Neuronal stem cell (in vitro differentiated cells): Measurements from ENCODE around the gene RCAN1.

Source experiments
- DNase-seq: peaks from one replicate; pipeline ENCODE4 v3.0.0-alpha.2; 2013; ENCODE audit warnings: low spot score
- H2AFZ ChIP-seq: one replicate; pipeline ENCODE4 v1.6.1; 2013; ENCODE audit warnings: mild to moderate bottlenecking, low read length, inconsistent platforms
- H2AK5ac ChIP-seq: 2 replicates; pipeline ENCODE4 v1.6.1; 2013; ENCODE audit warnings: low read depth, mild to moderate bottlenecking, inconsistent platforms, low read length, moderate library complexity, mixed read lengths
- H2BK120ac ChIP-seq: 2 replicates; pipeline ENCODE4 v1.6.1; 2013; ENCODE audit warnings: low read depth, mild to moderate bottlenecking, inconsistent platforms, low read length, moderate library complexity, mixed read lengths
- H2BK12ac ChIP-seq: one replicate; pipeline ENCODE4 v1.6.1; 2013; ENCODE audit warnings: low read length, inconsistent platforms
- H2BK15ac ChIP-seq: 2 replicates; pipeline ENCODE4 v1.6.1; 2013; ENCODE audit warnings: mild to moderate bottlenecking, low read length, inconsistent platforms, mixed read lengths
- H2BK5ac ChIP-seq: one replicate; pipeline ENCODE4 v1.6.1; 2013; ENCODE audit warnings: inconsistent platforms, mild to moderate bottlenecking, low read length, moderate library complexity
- H3K14ac ChIP-seq: one replicate; pipeline ENCODE4 v1.6.1; 2013; ENCODE audit warnings: low read length, inconsistent platforms
- H3K18ac ChIP-seq: 2 replicates; pipeline ENCODE4 v1.6.1; 2013; ENCODE audit warnings: low read length, inconsistent platforms
- H3K23ac ChIP-seq: 2 replicates; pipeline ENCODE4 v1.6.1; 2013; ENCODE audit warnings: low read depth, mild to moderate bottlenecking, mixed read lengths, low read length, inconsistent platforms; ENCODE audit not compliant: poor library complexity
- H3K27ac ChIP-seq: replicated peaks from 3 replicates; pipeline ENCODE4 v1.5.1; 2013; ENCODE audit warnings: low read length, inconsistent platforms
- H3K27me3 ChIP-seq, 3 experiments: 2 replicates each; pipeline ENCODE4 v1.6.1; 2013; ENCODE audit warnings: low read length in 3 of 3, mild to moderate bottlenecking in 2 of 3, inconsistent platforms in 1 of 3, low read depth in 1 of 3, mixed read lengths in 1 of 3, moderate library complexity in 1 of 3; ENCODE audit not compliant: control insufficient read depth in 3 of 3, insufficient read depth in 3 of 3
- H3K36me3 ChIP-seq, 2 donors: replicated peaks in 1 of 2; 2 replicates each; pipeline ENCODE4 v1.6.1; 2013; ENCODE audit warnings: low read length in 2 of 2; ENCODE audit not compliant: control insufficient read depth in 2 of 2, insufficient read depth in 2 of 2
- H3K4ac ChIP-seq: 2 replicates; pipeline ENCODE4 v1.6.1; 2013; ENCODE audit warnings: inconsistent platforms, mild to moderate bottlenecking, low read length, moderate library complexity
- H3K4me1 ChIP-seq, 2 donors: 1 replicate in 1 of 2; 2 replicates in 1 of 2; pipeline ENCODE4 v1.6.1; 2013; ENCODE audit warnings: low read length in 2 of 2, low read depth in 1 of 2; ENCODE audit not compliant: control insufficient read depth in 2 of 2, insufficient read depth in 1 of 2
- H3K4me2 ChIP-seq: one replicate; pipeline ENCODE4 v1.6.1; 2013; ENCODE audit warnings: mild to moderate bottlenecking, low read length, inconsistent platforms; ENCODE audit not compliant: insufficient read depth, poor library complexity, severe bottlenecking
- H3K4me3 ChIP-seq, 2 donors: 2 replicates each; pipeline ENCODE4 v1.5.1; 2013; ENCODE audit warnings: low read length in 2 of 2, mild to moderate bottlenecking in 2 of 2, inconsistent platforms in 1 of 2, moderate library complexity in 1 of 2
- H3K79me1 ChIP-seq: one replicate; pipeline ENCODE4 v1.6.1; 2013; ENCODE audit warnings: low read depth, mild to moderate bottlenecking, inconsistent platforms, low read length, moderate library complexity
- H3K9ac ChIP-seq: one replicate; pipeline ENCODE4 v1.6.1; 2013; ENCODE audit warnings: mild to moderate bottlenecking, low read depth, low read length, inconsistent platforms; ENCODE audit not compliant: poor library complexity
- H3K9me3 ChIP-seq, 2 donors: replicated peaks in 1 of 2; 2 replicates each; pipeline versions ENCODE3 to v1.6.1; 2013; ENCODE audit warnings: low read length in 2 of 2, mild to moderate bottlenecking in 2 of 2, inconsistent platforms in 1 of 2, low read depth in 1 of 2, mixed read lengths in 1 of 2, moderate library complexity in 1 of 2; ENCODE audit not compliant: control insufficient read depth in 2 of 2, insufficient read depth in 1 of 2
- H4K8ac ChIP-seq: one replicate; pipeline ENCODE4 v1.6.1; 2013; ENCODE audit warnings: low read depth, mild to moderate bottlenecking, inconsistent platforms, low read length, moderate library complexity
- H4K91ac ChIP-seq: one replicate; pipeline ENCODE4 v1.6.1; 2013; ENCODE audit warnings: low read length, low read depth, mild to moderate bottlenecking, inconsistent platforms; ENCODE audit not compliant: poor library complexity
- WGBS, 2 donors: extraction: QIAGEN DNeasy Blood & Tissue Kit; methylation state at CpG; one replicate each; pipeline ENCODE4 v1.1.7; 2013; ENCODE audit warnings: missing lambda C conversion rate in 2 of 2, mixed read lengths in 1 of 2; ENCODE audit not compliant: insufficient read length in 2 of 2, insufficient replicate concordance in 1 of 2; ENCODE audit errors: extremely low coverage in 2 of 2; 5-methylcytosine and 5-hydroxymethylcytosine counted together

RCAN1 gene

DNA sequence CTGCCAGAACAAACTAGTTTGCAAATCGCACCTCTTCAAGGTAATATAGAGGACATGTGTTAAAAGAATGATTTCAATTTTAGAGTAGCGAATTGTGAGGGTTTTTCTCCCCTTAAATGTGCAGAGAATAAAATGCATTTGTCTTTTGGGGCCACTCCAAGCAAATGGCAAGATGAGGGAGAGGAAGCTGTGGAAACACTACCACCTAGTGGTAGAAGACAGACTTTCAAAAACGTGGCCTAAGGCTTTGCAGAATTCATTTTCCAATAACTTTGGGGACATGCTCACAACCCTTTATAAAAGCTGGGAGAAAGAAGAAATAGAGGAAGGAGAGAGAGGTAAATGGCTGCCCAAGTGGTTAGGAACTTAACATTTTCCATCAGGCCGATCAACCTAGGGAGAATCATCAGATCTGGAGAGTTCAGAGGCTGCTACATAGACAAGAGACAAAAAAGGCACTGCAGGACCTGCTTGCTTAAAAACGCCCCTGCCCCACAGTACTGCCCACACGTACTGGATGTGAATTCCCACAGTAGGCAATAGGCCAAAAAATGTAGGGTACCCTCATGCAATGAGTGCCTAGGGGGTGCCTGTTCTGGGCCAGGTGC is 15.7 kb upstream of the RCAN1 start:
- Histone ChIP-seq H3K4me1 (no peaks in the 10 kb centered on the region), H2BK5ac (no peak overlapping the region), H3K4ac (no peak overlapping the region), H3K4me3 (no peak overlapping the region), H3K23ac (no peak overlapping the region), H4K91ac (no peak overlapping the region), H3K18ac (no peak overlapping the region), H2AK5ac (no peak overlapping the region), H2BK12ac (no peak overlapping the region), H3K9ac (no peak overlapping the region), H3K27me3 (no peaks in the 10 kb centered on the region), H2BK15ac (no peak overlapping the region), H3K79me1 (peaks cover 2% of the 10 kb centered on the region), H3K27ac (no peak overlapping the region), H2BK120ac (no peak overlapping the region), H3K36me3 (no peaks in the 10 kb centered on the region), H3K4me2 (no peak overlapping the region), H4K8ac (no peak overlapping the region), H3K9me3 (no peaks in the 10 kb centered on the region), H3K14ac (no peak overlapping the region), H2AFZ (no peak overlapping the region)
- DNase-seq = peak; percentile 52
- WGBS, 2 donors = no CpG with 5 or more reads among the region's 6 CpGs

DNA sequence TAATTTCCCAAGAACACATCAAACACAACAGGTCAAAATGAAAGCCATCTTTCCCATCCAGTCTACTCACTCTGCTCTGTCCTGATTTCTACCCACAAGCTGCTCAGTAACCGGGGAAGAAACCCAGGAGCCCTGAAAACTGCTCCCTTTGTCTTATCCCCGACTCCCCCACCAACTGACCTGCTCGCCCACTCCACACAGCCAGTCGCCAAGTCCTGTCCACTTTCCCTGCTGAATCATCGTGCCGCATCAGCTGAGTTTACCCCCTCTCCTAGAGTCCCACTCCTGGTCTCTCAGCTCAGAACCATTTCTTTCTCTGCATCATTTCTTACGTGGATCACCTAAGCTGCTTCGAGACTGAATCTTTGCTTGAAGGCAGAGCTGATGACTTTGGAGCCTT is 11.2 kb upstream of the RCAN1 start:
- no peak overlapping the region for H2AK5ac ChIP-seq
- no peaks in the 10 kb centered on the region for H3K36me3 ChIP-seq
- no peak overlapping the region for H2BK120ac ChIP-seq
- H4K91ac ChIP-seq = no peak overlapping the region
- WGBS, 2 donors = no CpG with 5 or more reads among the region's 8 CpGs
- H3K9me3 ChIP-seq = no peaks in the 10 kb centered on the region
- DNase-seq = no peak
- no peak overlapping the region for H2AFZ ChIP-seq
- H3K4me3 ChIP-seq = no peak overlapping the region
- no peak overlapping the region for H4K8ac ChIP-seq
- H3K23ac ChIP-seq = no peak overlapping the region
- no peak overlapping the region for H3K4me2 ChIP-seq
- no peak overlapping the region for H3K18ac ChIP-seq
- H3K9ac ChIP-seq = no peak overlapping the region
- no peak overlapping the region for H3K27ac ChIP-seq
- no peak overlapping the region for H3K4ac ChIP-seq
- H3K4me1 ChIP-seq = no peaks in the 10 kb centered on the region
- no peak overlapping the region for H2BK5ac ChIP-seq
- no peak overlapping the region for H2BK12ac ChIP-seq
- no peak overlapping the region for H3K14ac ChIP-seq
- no peaks in the 10 kb centered on the region for H3K27me3 ChIP-seq
- no peaks in the 10 kb centered on the region for H3K79me1 ChIP-seq
- H2BK15ac ChIP-seq = no peak overlapping the region

DNA sequence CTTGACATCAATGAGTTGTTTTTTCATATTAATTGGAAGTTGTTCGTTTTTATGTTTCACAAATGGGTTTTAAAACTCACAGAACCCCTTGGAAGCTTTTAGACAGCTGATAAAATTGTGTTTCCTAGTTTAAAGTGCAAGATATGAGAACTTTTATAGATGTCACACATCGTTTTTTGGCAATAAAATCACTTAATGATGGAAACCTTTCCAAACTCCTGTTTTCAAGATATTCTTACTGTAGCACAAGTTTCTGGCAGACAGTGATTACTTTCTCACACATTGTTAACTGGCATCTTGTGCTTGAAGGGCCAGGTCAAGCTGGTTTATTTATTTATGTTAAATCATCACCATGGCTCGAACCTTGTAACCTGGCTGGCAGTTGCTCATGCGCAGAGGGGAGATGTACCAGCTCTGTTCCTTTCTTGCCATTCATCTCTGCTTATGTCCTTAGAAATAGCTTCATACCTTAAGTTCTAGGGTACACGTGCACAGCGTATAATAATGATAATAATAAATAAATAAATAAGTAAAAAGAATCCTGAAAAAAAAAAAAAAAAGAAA is 10.2 kb upstream of the RCAN1 start:
- DNase-seq = no peak
- no peak overlapping the region for H2BK5ac ChIP-seq
- no peak overlapping the region for H3K14ac ChIP-seq
- no peak overlapping the region for H2AFZ ChIP-seq
- H3K23ac ChIP-seq = no peak overlapping the region
- H3K4me3 ChIP-seq = no peak overlapping the region
- no peak overlapping the region for H3K27ac ChIP-seq
- H2BK15ac ChIP-seq = no peak overlapping the region
- H3K9ac ChIP-seq = no peak overlapping the region
- H3K4ac ChIP-seq = no peak overlapping the region
- peaks cover 1 to 5% of the 10 kb centered on the region in 2 donors for H3K4me1 ChIP-seq
- no peak overlapping the region for H2BK120ac ChIP-seq
- no peaks in the 10 kb centered on the region for H3K9me3 ChIP-seq
- no peak overlapping the region for H2BK12ac ChIP-seq
- H4K8ac ChIP-seq = no peak overlapping the region
- no peak overlapping the region for H2AK5ac ChIP-seq
- WGBS, 2 donors = no CpG with 5 or more reads among the region's 6 CpGs
- peaks cover 0 to under 1% (median 0%) of the 10 kb centered on the region in 3 experiments for H3K27me3 ChIP-seq
- H4K91ac ChIP-seq = no peak overlapping the region
- H3K79me1 ChIP-seq = no peaks in the 10 kb centered on the region
- no peak overlapping the region for H3K18ac ChIP-seq
- no peaks in the 10 kb centered on the region for H3K36me3 ChIP-seq
- no peak overlapping the region for H3K4me2 ChIP-seq

DNA sequence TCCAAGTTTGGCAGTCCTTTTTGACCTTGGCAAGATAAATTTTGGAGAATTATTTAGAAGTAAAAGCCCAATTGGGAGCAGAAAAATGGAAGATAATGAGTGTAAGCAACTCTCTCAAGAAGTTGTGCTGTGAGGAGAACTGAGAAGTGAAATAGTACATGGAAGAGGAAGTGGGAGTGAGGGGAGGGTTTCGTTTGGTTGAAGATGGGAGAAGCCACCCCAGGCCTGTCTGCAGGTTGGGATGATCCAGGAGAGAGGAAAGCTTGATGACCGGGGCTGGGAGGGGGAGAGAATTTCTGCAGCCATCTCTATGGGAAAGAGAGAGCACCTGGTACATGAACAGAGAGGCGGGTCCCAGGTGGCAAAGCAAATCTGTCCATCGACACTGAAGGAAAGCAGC is 8.6 kb upstream of the RCAN1 start:
- Histone ChIP-seq H3K4me1 (peaks cover 4 to 8% of the 10 kb centered on the region in 2 donors), H2AFZ (no peak overlapping the region), H3K23ac (no peak overlapping the region), H2BK15ac (no peak overlapping the region), H3K4me3 (no peak overlapping the region), H2BK12ac (no peak overlapping the region), H2AK5ac (no peak overlapping the region), H3K27ac (no peak overlapping the region), H2BK120ac (no peak overlapping the region), H3K36me3 (no peaks in the 10 kb centered on the region), H3K14ac (no peak overlapping the region), H3K4ac (no peak overlapping the region), H4K91ac (no peak overlapping the region), H4K8ac (no peak overlapping the region), H3K4me2 (no peak overlapping the region), H2BK5ac (no peak overlapping the region), H3K9ac (no peak overlapping the region), H3K9me3 (no peaks in the 10 kb centered on the region), H3K79me1 (no peaks in the 10 kb centered on the region), H3K18ac (no peak overlapping the region), H3K27me3 (peaks cover 0 to 12% (median 0%) of the 10 kb centered on the region in 3 experiments)
- no peak for DNase-seq
- WGBS, 2 donors = 100% methylated on average over 1 of the region's 4 CpGs; no CpG with 5 or more reads in 1 of the 2 donors
